Measurements from ENCODE around the gene GDNF.
A peak's percentile ranks its signal among the peaks of the same experiment; 100 is the strongest.

The GDNF gene

DNA sequence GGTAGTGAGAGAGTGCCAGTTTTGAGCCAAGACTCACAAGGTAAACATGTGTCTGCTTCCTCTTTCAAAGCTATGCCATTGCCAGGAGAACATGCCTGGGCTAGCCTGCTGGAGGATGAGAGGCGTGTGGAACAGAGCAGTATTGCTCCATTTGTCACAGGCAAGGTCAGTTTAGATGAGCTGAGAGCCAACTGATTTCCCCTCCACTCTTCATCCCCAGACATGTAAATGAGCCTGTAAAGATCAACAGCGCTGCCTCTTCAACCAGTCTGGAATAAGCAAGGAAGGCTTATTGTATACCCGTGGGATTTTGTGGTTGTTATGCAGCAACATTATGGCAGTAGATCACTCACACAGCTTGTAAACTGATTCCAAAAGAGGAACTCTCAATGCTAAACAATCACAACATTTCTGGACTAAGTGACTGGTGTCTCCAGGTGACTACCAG, 8.2 kb upstream of the GDNF start:
- no peak for DNase-seq (ENCODE audit: low read depth)

DNA sequence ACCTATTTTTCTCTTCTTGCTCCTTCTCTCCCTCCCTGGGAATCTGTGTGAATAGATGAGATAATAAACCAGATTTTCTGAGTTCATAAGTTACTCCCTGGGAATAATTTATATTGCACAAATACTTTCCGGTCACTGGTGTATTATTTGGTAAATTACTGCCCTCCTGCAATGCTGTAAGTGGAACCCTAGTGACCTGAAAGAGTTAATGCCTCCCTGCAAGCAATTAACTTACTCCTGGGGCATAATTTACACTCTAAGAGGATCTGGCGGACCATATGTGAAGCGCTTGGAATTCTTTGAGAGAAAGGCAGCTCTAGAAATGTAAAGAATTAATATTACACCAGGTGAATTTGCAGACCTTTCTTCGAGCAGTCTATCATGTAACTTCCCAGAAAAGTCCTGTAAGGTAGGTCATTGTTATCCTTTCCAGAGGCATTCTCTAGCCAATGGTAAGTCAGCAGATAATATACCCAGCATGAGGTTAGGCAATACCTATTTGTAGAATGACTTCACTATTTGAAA, 7.0 kb upstream of the GDNF start:
- no peak for DNase-seq (ENCODE audit: low read depth)

DNA sequence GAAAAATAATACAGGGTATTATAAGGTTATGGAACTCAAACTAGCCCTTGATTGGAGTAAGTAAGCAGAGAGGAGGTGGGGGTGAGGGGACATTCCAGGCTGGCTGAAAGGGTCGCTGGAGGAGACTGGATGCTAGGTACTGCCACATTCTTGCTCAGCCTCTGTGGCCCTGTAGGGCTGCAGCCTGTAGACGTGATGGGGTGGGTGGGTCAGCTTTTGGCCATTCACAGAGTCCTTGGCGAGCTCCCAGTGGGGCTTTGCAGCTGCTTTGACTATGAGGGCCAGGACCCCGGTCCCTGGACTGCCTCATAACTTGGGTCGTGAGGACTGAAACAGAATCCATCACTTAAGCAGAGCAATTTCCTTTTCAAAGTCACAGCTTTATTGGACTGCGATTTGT, 4.2 kb upstream of the GDNF start:
- no peak for DNase-seq (ENCODE audit: low read depth)

DNA sequence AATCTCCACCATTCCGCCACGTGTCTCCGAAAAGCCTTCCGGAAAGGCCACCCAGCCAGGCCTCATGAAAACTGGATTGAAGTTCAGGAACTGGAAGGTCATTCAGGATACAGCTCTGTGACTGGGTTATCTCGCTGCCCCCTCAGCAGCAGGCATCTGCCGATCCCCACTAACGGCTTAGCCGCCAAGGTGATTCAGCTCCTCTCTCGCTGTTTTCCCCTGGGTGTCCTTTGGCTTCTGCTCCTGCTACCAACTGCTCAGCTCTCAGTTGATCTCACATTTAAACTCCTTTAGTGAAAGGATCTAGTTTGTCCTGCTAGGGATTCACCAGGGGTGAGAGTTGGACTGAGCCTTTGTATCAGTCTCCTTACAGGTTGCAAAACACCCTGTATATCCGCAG, 2.2 kb upstream of the GDNF start:
- no peak for DNase-seq (ENCODE audit: low read depth)

DNA sequence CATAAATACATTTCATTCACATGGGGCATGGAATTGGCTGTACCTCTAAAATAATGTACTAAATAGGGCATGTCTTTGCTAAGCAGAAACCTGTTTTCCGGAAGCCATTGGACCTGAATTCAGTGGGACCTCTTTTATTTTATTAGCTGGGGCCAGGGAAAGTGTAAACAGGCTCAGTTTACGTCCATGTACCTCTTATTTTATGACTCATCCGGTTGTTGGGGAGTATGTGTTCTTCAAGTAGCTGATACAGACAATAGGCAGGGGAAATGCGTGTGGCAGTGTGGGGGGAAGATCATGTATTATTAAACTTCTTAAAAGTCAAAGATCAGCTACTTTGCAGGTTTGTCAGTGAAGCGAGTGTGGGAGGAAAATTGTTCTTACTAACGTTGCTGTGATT, 1.4 kb upstream of the GDNF start:
- DNase-seq (ENCODE audit: low read depth): no peak

DNA sequence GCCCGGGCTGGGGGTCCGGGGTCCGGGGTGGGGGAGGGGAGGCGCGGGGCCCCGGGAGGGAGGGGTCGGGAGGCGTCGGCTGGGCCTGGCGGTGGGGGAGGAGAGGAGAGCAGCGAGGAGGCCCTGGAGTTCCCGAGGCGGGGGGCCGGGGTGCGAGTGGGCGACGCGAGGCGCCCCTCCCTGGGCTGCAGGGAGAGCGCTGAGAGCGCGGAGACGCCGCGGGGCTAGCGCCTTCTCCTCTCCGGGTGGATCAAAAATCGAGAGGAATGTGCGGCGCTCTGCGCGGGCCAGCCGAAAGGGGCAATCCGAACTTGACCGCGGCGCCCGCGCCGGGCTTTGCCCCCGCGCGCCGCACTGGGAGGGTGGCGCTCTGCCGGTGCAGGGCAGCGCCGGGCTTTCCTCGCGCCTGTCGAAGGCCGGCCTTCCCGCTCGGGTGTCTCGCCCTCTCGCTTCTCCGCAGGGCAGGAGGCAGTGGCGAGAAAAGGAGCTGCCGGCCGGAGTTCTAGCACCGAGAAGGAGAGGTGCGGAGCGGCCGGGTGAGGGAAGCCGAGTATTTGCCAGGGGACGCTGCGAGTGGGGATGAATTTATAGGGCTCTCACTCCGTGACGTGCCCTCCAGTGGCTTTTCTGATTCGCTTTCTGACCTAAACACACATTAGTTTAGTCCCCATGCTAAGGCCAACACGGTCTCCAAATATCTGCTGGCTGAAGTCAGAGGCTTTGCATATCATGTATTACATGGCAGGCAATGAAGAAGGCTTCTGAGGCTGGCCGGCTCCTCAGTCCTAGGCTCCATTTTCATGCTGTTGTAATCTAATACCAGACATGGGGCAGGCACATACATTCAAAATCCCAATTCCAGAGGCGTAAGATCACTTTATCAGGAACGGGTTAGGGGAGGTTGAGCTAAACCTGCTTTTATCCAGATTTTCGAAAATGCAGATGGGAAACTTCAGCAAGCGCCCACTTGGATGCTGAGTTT, 503 bp upstream of the GDNF start:
- peak; percentile 93 for DNase-seq (ENCODE audit: low read depth)

DNA sequence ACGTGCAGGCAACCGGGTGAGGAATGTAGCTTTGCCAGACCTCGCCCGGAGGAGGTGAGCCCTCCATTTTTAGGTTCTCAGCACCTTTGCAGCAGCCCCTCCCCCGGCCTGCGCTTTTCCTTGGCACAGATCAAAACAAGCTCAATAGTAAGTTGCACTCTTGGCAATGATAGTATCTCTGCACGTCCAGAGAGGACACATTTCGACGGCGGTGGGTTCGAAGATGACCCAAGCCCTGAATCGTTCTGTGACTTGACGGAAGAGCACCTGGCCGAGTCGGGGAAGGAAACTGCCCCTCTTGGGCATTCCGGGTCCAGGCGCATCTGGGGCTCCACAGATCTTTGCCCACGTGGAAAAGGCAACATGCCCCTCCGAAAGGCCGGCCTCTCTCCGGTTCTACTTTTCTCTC, 904 bp downstream of the GDNF start:
- DNase-seq (ENCODE audit: low read depth): no peak

DNA sequence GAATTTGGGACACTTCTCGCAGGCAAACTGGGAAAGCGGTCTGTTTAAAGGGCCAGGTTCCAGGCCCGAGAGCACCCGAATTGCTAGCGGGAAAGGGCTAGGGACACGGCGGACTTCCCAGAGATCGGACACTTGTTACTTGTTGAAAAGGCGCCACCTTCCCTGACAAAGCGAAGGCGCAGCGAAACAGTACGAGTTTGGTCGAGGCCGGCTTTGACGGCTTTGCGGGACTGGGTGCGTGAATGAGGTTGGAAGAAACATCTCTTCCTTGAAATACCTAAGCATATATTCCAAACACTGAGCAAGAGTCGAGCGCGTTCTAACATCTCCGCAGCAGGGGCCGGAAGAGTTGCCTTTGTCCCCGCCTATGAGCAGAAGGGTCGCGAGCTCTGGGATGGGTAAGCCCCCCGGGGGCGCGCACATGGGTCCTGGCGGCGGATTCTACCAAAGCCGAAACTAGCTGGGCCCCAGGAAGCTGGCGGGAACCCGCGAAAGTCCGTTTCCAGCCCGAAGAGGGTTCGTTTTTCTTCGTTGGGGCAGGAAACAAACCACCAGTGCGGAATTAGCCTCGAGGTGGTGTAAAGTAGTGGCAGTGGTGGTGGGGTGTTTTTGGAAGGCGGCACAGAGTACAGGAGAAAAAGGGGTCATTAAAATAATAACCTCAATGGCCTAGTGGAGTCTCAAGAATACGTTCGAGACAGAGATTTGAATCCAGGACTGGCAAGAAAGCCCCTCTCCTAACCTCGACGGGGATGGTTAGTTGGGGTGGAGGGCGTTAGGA, 1.5 kb downstream of the GDNF start:
- DNase-seq (ENCODE audit: low read depth): no peak

DNA sequence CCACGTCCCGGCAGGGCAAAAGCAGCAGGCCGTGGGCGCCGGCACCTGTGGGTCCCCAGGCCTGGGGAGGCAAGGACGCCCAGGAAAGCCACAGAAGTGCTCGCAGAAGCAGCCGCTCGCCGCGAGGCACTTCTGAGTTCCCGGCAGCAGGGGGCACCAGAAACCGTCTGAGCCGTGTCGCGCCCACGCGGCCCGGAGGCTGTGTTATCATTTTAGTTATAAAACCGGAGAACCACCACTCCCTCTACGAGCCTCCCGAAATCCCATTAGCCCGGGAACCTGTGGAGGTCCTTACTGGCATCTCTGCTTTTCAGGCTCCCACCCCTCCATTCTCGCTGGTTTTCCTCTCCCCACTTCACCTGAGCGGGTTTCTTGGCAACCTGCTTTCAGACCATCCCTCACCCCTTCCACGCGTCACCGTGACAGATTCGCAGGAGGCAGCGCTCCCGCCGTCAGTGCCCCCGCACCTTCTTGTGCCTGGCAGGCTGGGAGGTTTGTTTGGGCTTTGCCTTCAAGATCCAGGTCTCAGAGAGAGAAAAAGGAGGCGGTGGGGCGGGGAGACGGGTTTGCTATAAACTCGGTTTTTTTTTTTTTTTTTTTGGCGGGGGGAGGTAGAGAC, 2.3 kb downstream of the GDNF start:
- DNase-seq (ENCODE audit: low read depth): peak; percentile 77

DNA sequence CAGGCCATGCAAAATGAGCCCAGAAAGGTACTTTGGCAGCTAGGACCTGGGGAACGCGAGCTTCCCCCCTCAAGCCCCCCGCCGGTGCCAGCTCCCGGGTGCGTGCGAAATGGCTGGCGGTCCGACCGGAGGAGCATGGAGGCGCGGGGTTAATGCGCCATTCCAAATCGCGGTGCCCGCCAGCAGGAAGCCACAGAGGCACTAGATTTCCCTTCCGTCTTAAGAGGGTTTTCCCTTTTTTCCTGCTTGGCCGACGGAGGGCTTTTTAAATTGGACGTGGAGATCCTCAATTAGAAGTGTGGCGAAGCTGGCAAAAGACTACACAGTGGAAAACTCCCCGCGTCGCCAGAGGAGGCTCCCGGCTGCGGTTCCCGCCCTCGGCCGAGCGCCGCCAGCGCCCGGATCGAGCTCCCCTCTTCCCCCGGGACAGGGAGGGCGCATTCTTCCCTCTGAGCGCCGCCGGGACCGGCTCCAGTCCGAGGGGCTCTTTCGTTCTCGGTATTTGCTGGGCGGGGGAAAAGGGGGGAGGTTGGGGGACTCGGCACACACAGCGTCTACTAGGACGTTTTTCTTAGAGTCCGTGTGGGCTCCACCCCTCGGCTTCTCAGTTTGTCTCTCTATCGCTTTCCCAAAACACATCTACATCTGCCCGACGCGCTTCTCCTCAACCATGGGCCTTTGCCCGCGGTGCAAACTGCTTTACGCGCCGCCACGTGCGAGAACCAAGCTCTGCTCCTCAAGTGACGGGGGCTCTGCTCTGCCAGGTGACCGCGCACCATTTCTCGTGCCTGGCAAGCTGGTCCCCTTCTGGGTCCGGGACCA, 3.0 kb downstream of the GDNF start:
- no peak for DNase-seq (ENCODE audit: low read depth)

DNA sequence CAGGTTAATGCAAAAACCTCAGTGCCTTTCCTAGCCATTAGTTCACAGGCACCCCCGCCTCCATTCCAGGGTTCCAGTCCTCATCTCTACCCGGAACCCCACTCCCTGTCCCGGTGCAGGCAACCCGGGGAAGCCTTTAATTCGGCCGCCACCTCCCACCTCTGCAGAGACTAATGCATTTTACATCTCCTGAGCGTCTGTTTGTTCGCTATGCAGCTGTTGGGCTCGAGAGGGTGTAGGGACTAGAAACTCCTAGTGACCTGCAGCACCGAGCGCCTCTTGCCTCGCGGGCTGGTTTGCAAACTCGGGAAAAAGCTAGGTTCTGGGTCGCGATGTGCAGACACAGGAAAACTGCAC, 3.6 kb downstream of the GDNF start:
- no peak for DNase-seq (ENCODE audit: low read depth)

DNA sequence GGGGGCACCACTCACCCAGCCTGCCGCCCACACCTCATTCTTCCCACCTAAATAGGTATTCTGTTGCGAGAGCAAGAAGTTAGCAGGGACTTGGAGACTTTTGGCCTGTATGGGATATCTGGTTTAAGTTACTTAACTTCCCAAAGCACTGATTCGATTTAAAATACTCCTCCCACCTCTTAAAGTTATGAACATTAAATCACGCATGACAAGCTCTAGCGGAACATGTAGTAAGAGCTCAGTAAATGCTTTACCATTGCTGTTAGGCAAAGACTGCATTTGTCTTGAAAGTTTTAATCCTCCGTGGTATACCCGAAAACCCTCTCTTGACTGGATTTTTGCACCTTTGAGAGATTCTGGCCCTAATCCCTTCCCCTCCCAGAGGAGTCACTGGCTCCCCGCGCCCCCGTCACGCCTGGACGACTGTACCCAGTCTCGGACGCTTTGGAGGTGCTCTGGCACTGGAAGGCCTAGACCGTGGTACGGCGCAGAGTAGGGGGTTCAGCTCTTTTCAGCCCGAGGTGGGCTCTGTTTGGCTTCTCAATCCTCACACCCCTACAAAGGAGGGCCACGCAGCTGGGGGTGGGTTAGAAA, 4.4 kb downstream of the GDNF start:
- no peak for DNase-seq (ENCODE audit: low read depth)

DNA sequence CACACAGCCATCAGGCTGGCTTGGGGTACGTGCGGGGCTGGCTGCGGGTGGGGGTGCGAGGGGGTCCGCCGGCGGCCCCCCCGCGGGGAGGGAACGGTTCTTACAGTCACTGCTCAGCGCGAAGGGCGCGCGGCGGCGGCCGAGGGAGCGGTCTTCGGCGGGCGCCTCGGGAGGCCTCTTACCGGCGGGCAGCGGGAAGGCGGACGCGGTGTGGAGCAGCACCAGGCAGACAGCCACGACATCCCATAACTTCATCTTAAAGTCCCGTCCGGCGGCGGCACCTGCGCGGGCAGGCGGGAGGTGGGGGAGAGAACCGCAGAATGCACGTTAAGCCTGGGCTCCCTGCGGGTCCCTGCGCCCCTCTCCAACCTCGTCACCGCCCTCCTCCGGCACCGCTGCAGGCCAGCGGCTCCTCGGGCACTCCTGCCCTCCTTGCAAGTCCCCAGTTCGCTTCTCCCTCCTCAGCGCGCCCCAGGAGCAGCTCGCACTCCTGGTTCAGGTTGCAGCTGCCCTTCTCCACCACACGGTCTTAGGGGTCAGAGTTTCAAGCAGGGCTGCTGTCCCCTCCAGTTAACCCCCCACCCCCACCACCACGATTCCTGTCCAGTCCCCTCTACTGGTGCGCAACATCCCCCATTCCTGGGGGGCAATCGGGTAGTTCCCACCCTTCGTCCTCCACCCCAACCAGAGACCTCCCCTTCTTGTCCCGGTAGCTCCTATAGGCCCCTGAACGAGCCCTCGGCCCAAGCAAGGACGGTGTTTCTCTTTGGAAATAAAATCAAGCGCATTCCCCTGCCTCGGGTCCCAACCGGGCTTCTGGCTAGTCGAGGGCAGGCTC, 5.1 kb downstream of the GDNF start:
- DNase-seq (ENCODE audit: low read depth): no peak

DNA sequence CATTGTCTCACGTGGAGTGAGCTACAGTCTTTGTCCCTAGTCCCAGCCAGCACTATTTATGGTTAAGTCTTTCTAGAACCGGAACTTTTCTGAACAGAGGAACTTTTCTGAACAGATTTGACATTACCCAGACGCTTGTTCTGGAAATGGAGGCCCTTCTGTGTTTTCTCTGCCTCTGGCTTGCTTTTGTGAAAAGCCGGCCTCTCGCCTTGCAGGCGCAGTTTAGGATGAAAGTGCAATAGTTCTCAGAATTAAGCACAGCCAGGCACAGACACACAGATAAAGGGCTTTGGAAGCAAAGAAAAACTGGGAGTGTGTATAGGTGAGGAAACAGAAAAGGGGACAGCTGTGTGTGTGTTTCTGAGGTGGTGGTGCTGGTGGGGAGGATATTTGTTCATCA, 5.9 kb downstream of the GDNF start:
- no peak for DNase-seq (ENCODE audit: low read depth)

DNA sequence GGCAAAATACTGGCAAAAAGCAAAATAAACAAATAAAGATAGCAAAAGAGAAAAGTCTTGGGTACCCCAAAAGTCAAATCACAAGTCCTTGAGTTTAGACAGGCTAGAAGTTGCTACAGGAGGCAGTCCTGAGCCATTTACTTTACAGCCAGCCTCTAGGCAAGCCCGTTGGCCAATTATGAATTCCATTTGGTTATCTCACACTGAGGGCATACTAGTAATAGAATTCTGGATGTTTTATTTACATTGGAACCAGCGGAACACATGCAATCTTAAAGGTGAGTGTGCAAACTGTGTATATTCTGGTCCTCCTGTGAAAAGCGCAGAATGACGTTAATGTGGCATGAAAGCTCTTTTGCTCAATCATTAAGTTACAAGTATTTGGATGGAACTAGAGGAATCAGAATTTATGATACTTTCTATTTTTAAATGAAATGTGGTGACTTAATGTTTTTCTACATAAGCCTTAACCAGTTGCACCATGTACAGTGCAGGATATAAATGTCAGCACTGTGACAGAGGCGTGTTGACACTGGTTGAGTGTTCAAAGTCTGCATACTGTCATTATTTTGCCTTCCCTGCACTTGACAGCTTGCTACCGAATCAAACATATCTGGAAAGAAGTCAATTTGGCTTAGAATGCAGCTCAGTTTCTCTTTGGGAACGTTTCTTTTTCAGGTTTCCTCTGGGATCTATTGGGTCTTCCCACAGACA, 7.9 kb downstream of the GDNF start:
- DNase-seq (ENCODE audit: low read depth): no peak

DNA sequence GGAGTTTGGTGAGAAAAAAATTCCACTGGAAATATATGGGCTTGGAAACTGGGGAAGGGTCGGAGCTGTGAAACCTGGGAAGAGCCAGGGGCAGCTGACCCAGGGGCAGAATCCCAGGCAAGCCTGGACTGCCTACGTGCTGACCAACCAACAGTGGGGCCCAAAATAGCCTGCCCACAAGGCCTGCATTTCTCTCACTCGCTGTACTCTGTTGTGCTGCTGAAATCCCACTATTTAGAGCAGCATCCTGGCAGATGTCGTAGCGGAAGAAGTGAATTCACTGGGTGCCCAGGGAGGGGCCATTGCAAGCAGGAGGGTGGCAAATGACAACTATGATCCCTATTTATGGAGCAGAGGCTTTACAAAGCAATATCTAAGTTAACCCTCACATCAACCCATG, 9.5 kb downstream of the GDNF start:
- DNase-seq (ENCODE audit: low read depth): no peak

DNA sequence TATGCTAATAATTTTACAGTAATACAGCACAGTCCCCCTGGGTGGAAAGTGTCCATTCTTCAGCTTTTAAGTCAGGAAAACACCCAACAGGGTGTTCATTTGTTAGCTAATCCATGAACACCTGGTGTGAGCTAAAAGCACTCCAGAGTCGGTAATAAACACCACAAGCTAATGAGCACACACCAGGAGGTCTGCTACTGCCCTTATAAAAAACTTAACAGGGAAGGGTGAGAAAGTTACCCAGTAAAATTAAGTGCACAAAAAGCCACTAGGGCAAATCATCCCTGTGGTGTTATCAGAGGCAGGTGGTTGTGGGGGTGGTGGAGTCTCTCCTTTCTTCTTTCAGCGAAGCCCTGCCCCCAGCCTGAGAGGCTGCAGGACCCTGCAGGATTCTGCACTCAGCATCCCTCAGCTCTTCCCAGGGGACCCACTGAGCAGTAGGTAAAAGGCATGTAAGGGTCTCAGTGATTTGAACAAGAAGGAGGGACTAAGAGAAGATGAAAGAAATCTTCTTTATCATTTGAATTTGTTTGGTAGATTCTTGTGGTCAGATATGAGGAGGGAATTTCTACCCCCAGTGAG, 14.4 kb downstream of the GDNF start:
- no peak for DNase-seq (ENCODE audit: low read depth)

DNA sequence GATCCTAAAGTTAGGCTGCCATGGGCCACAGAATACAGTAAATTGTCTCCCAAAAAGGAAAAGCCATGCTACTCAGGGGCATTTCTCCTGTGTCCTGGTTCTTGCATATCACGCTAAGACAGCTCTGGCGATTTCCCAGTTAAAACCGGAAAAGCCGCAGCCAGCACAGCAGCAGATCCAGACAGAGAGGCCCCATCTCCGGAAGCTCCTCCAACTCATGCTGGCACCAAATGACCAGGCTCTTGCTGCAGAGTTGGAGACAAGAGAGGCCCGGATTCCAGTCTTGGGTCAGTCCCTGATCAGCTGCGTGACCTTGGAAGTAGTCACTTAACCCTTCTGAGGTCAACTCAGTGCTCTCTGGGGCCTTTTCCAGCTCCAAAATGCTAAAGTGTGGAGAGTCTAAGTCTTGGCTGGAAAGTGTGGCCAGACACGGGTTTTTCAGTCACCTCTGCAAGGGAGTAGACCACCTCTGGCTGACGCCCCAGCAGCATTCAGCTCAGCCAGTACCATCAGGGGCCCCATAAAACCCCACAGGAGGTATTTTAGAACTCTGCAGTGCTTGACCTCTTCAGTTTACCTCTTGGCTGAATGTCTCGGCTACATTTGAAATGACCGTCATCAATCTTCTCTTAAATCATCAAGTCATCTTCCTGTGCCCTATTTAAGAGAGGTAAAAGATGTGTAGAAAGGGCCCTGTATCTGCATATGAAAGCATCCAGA, 16.2 kb downstream of the GDNF start:
- DNase-seq (ENCODE audit: low read depth): no peak

DNA sequence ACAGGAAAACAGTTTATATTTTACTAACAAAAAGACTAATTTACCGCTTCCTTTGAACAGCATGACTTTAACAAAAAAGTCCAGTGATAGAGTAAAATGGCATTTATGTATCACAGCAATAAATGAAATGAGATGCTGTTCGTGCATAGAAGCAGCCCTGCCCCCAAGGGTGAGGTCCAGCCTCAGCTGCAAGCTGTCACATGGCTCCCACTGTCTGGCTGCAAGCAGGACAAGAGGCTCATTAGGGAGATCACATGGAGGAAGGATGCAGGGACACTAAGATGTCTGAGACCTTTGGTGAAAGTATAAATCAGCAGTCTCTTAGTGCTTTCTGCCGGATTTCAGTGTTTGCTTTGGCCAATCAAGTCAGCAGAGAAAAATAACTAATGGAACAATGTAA, 23.0 kb downstream of the GDNF start:
- DNase-seq (ENCODE audit: low read depth): no peak
